Measurements from ENCODE around the gene ASB18.

DNA sequence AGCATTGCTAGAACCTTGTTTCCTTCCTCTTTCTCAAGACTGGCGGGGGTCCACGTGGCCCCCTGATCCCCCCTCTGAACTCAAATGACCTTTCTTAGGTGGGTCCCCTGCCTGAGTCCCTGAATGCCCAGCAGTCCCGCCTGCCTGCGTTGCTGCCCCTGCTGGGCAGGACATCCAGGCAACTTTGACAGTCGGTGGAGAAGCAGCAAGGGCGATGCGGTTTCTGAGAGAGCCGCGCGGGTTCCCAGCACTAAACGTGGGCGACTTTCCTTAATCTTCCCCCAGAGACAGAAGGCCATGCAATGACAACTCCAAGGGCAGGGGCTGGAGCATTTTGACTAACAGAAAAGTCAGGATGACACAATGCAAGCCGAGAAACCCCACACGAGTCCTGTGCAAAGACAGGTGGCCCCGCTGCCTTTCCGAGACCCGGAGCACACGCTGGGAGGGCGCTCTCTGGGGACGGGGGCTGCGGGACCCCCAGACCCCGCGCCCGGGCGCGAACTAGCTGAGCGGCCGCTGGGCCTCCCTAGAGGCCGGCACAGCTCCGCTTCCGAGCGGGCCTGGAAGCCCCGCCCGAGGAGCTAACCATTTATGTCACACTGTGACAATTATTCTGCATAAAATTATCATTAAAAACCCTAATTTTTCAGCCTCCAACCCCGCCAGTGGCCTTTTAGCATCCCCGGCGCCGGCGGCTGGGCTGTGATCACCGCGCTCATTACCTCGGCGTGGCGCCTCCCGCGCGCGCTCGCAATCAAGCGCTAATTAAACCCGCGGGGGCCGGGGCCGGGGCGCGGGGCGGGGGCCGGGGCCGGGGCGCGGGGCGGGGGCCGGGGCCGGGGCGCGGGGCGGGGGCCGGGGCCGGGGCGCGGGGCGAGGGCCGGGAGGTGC lies 27.4 kb downstream of the ASB18 start:
- TF ChIP-seq EZH2 (IDR thresholded peaks at IDR 0.05) (no peak), EZH2phosphoT487 (IDR thresholded peaks at IDR 0.05; ENCODE audit: borderline replicate concordance) (no peak), RAD21 (IDR thresholded peaks at IDR 0.05; ENCODE audit: low read depth) (no peak), YY1 (IDR thresholded peaks at IDR 0.05; ENCODE audit: extremely low read depth, insufficient replicate concordance, low read depth, low read length) (no peak), POLR2AphosphoS5 (IDR thresholded peaks at IDR 0.05; ENCODE audit: low read depth, low read length) (no peak), CEBPB (IDR thresholded peaks at IDR 0.05; ENCODE audit: low read depth) (no peak)
- TF ChIP-seq, protein P1, sequence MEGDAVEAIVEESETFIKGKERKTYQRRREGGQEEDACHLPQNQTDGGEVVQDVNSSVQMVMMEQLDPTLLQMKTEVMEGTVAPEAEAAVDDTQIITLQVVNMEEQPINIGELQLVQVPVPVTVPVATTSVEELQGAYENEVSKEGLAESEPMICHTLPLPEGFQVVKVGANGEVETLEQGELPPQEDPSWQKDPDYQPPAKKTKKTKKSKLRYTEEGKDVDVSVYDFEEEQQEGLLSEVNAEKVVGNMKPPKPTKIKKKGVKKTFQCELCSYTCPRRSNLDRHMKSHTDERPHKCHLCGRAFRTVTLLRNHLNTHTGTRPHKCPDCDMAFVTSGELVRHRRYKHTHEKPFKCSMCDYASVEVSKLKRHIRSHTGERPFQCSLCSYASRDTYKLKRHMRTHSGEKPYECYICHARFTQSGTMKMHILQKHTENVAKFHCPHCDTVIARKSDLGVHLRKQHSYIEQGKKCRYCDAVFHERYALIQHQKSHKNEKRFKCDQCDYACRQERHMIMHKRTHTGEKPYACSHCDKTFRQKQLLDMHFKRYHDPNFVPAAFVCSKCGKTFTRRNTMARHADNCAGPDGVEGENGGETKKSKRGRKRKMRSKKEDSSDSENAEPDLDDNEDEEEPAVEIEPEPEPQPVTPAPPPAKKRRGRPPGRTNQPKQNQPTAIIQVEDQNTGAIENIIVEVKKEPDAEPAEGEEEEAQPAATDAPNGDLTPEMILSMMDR (IDR thresholded peaks at IDR 0.05 in 2 of 3, conservative IDR thresholded peaks at IDR 0.05 in 1 of 3; ENCODE audit: borderline replicate concordance in 1 of 3, insufficient read depth in 1 of 3, low read depth in 2 of 3, low read length in 2 of 3): no peak
- TF ChIP-seq, protein P2, sequence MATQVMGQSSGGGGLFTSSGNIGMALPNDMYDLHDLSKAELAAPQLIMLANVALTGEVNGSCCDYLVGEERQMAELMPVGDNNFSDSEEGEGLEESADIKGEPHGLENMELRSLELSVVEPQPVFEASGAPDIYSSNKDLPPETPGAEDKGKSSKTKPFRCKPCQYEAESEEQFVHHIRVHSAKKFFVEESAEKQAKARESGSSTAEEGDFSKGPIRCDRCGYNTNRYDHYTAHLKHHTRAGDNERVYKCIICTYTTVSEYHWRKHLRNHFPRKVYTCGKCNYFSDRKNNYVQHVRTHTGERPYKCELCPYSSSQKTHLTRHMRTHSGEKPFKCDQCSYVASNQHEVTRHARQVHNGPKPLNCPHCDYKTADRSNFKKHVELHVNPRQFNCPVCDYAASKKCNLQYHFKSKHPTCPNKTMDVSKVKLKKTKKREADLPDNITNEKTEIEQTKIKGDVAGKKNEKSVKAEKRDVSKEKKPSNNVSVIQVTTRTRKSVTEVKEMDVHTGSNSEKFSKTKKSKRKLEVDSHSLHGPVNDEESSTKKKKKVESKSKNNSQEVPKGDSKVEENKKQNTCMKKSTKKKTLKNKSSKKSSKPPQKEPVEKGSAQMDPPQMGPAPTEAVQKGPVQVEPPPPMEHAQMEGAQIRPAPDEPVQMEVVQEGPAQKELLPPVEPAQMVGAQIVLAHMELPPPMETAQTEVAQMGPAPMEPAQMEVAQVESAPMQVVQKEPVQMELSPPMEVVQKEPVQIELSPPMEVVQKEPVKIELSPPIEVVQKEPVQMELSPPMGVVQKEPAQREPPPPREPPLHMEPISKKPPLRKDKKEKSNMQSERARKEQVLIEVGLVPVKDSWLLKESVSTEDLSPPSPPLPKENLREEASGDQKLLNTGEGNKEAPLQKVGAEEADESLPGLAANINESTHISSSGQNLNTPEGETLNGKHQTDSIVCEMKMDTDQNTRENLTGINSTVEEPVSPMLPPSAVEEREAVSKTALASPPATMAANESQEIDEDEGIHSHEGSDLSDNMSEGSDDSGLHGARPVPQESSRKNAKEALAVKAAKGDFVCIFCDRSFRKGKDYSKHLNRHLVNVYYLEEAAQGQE (IDR thresholded peaks at IDR 0.05; ENCODE audit: low read depth): no peak
